Fibroblast of mammary gland (primary cell): ENCODE measurements around the gene IRF2BPL.
"Not testable (repeated sequence)": the region's sequence is repeated elsewhere in the genome, so short reads cannot be mapped to it uniquely, and the experiment has no call there.

ENCODE experiments used
- DNase-seq: peaks from one replicate; pipeline ENCODE4 v3.0.0-alpha.2; 2010; ENCODE audit warnings: low read depth
- H3K4me3 ChIP-seq: 2 replicates; pipeline ENCODE4 v1.5.1; 2011; ENCODE audit warnings: low read depth, mild to moderate bottlenecking, low read length, moderate library complexity; ENCODE audit not compliant: control insufficient read depth
- TF ChIP-seq, protein P1 (sequence below): conservative IDR thresholded peaks from 2 replicates; pipeline ENCODE4 v1.5.1; 2011; ENCODE audit warnings: low read depth, low read length, inconsistent platforms; ENCODE audit not compliant: control insufficient read depth, insufficient read depth

The IRF2BPL gene

GRCh38 chr14:77026930-77027537 lies 1.5 kb downstream of the IRF2BPL start:
- peak; percentile 58 for DNase-seq
- TF ChIP-seq, protein P1, sequence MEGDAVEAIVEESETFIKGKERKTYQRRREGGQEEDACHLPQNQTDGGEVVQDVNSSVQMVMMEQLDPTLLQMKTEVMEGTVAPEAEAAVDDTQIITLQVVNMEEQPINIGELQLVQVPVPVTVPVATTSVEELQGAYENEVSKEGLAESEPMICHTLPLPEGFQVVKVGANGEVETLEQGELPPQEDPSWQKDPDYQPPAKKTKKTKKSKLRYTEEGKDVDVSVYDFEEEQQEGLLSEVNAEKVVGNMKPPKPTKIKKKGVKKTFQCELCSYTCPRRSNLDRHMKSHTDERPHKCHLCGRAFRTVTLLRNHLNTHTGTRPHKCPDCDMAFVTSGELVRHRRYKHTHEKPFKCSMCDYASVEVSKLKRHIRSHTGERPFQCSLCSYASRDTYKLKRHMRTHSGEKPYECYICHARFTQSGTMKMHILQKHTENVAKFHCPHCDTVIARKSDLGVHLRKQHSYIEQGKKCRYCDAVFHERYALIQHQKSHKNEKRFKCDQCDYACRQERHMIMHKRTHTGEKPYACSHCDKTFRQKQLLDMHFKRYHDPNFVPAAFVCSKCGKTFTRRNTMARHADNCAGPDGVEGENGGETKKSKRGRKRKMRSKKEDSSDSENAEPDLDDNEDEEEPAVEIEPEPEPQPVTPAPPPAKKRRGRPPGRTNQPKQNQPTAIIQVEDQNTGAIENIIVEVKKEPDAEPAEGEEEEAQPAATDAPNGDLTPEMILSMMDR, result no peak
- peak overlapping the region; percentile 58 for H3K4me3 ChIP-seq

DNA sequence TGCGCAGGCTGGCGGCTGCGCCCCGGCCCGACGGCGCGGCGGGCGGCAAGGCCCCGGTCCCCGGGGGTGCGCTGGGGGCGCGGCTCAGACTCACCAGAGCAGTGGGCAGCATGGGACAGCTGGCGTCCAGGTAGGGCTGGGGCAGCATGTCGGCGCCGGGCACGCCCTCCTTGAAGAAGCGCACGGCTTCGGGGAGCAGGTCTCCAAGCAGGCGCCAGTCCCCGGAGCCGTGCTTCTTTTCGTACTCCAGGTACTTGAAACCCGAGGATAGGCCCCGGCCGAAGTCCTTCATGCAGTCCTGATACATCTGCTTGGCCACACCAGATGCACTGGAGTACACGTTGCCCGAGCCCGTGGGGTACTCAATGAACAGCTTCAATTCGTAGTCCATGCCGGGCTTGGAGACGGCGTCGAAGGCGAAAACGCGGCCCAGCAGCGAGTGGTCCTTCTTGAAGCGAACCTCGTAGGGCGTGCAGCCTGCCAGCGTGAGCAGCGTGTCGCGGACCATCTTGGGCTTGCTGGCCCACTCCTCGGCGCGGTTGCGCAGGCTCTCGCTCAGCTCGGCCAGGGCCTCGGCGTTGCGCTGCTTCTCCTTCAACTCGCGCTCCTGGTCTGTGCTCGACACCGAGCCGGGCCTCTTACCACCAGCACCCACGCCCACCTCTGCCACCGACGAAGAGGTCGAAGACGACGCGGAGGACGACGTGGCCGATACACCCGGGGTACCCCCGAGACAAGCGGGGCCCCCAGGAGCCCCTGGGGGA lies 2.2 kb downstream of the IRF2BPL start:
- TF ChIP-seq, protein P1, result no peak
- peak overlapping the region; percentile 58 for H3K4me3 ChIP-seq
- DNase-seq, result no peak

- TF ChIP-seq, protein P1, result no peak
- DNase-seq, result no peak
- peak overlapping the region; percentile 58 for H3K4me3 ChIP-seq
Observed at GRCh38 chr14:77025744-77026165, 2.8 kb downstream of the IRF2BPL start.

DNA sequence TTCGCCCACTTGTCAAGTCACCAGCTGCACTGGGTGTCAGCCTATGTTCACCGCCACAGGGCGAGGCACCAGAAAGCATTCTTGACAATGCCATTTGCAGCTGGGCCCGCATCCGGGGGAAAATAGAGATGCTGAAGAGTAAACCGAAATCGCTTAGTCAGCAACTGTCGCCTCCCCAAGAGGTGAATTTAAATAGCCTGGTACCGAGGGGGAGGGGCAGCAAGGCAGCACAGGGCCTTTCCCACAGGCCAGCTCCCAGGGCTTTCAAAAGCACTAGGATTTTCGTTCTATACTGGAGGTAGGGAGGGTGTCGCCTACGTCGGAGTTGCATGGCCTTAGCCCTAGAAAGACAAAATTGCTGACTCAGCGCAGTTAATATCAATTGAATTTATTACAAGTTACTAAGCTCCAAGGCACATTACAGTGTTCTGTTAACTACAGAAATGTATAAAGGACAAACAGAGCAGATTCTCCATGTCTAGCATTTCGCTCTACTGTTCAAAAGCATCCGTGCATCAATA lies 4.3 kb downstream of the IRF2BPL start:
- TF ChIP-seq, protein P1, result no peak
- DNase-seq, result no peak
- peak overlapping the region; percentile 26 for H3K4me3 ChIP-seq

DNA sequence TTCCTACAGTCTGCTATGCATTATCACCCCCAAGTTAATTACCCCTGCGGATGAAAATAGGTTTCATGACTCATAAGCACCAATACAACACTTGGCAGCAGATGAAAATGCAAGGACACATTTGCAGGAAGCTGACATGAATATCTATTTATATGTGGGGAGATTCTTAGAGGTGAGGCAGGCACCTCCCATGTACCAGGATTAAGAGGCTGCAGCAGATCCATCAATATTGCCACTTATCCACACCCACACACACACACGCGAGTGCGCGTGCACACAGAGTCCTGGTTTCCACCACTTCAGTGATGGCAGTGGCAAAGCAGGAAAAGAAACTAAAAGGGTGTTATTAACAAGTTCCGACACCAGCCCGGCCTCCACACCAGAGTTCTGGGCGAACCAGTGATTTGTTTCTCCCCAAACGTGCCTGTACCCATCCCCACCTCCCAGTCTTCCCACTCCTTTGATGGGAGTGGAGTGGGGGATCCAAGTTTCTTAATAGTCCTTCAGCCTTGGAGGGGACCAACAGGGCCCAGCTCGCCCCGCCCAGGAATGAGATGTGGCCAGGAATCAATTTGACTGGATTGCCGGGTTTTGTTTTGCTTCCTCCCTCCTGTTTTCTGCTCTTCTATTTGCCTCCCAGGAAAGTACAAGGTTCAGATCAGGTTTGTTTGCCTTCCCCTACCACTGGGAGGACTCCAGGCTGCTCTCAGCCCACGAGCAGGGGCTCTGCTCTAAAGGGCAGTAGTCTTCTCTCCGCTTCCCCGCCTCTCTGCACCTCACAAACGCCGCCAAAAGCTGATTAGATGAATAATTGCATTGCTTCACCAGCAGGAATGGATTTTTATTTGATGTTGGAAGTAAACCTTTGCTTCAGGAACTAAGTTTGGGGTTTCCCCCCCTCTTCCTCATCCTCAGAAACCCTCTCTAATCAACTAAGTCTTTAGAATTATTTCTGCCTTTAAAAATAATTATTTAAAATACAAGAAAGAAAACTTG lies 5.2 kb downstream of the IRF2BPL start:
- no peak overlapping the region for H3K4me3 ChIP-seq
- DNase-seq, result no peak
- TF ChIP-seq, protein P1, result peak; percentile 6

- no peak overlapping the region for H3K4me3 ChIP-seq
- TF ChIP-seq, protein P1, result no peak
- DNase-seq, result no peak
Observed at GRCh38 chr14:77022236-77022852, 6.2 kb downstream of the IRF2BPL start.

DNA sequence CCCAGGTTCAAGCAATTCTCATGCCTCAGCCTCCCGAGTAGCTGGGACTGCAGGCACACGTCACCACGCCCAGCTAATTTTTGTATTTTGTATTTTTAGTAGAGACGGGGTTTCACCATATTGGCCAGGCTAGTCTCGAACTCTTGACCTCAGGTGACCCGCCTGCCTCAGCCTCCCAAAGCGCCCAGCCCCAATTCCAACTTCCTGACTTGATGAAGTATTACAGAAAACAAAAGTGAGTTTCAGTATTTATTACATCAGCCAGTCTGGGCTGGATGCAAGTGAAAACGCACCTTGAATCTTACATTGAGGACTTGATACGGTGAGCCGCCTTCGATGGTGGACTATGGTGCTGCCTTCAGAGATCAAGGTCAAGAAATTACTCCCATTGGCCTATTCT lies 7.1 kb downstream of the IRF2BPL start:
- not testable (repeated sequence) for H3K4me3 ChIP-seq, DNase-seq
